LNCAP (cell line): ENCODE data around the gene CIAO2A.

Experiments
- TF ChIP-seq, protein P1 (sequence below): fragments of 450-650 bp; IDR thresholded peaks from 2 replicates; pipeline ENCODE4 v1.5.1; 2017; ENCODE audit warnings: mild to moderate bottlenecking

CIAO2A gene

DNA sequence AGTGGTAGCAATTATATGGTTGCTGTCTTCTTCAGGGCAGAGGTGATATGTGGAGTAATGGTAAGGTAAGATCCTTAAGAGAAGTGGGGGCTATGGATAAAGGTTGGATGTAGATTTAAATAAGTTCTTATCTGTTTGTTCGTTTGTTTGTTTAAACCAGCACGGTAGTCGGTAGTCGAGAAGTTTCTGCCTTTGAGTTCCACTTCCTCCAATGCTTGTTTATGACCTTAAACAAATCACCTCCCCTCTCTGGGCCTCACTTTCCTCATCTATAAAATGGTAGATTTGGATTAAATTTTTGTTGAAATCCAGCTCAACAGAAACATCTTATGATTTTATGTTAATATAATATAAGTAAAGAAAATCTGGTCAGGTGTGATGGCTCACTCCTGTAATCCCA is 59.1 kb downstream of the CIAO2A start:
- TF ChIP-seq, protein P1, sequence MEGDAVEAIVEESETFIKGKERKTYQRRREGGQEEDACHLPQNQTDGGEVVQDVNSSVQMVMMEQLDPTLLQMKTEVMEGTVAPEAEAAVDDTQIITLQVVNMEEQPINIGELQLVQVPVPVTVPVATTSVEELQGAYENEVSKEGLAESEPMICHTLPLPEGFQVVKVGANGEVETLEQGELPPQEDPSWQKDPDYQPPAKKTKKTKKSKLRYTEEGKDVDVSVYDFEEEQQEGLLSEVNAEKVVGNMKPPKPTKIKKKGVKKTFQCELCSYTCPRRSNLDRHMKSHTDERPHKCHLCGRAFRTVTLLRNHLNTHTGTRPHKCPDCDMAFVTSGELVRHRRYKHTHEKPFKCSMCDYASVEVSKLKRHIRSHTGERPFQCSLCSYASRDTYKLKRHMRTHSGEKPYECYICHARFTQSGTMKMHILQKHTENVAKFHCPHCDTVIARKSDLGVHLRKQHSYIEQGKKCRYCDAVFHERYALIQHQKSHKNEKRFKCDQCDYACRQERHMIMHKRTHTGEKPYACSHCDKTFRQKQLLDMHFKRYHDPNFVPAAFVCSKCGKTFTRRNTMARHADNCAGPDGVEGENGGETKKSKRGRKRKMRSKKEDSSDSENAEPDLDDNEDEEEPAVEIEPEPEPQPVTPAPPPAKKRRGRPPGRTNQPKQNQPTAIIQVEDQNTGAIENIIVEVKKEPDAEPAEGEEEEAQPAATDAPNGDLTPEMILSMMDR: no peak

DNA sequence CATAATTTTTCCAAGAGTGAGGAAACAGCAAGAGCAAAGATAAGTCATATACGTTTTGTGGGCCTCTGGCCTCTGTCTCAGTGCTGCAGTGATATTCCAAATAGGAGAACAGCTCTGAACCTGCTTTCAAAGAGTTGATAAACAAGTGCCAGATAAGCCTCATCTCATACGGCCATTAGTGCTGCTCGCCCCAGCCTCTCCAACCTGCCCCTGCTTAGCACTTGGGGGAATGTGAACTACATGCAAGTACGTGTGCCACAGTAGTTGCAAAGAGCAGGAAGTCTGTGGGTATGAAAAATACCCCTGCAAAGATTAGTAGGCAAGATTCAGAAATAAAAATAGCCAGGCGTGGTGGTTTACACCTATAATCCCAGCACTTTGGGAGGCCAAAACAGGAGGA is 61.3 kb downstream of the CIAO2A start:
- TF ChIP-seq, protein P1: no peak

DNA sequence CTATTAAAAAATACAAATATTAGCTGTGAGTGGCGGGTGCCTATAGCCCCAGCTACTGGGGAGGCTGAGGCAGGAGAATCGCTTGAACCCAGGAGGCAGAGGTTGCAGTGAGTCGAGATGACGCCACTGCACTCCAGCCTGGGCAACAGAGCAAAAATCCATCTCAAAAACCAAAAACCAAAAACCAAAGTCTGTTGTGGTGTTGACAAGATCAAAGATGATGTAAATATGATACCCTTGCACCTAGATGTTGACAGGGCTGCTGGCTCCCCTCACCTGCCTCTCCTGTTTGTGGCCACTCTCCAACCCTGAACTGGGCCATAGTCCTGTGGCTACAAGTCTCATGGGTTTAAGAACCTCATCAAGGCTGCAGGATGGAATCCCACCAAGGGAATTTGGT is 63.5 kb downstream of the CIAO2A start:
- TF ChIP-seq, protein P1: no peak

DNA sequence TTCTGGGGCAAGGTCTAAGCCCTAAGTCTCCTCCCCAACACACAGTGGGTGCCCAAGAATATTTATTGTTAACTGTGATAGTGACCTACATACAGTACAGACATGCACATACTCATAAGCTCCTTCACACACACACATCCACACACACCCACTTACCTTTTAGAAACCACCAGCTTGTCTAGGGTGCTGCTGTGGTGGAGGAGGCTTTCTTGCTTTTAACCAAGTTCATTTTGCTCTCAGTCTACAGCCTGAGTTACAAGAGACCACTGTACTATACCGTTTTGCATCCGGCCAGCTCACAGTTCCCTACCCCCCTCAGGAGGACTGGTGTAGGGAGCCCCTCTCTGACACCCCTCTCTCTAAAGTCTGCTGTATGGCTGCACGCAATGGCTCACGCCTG is 64.0 kb downstream of the CIAO2A start:
- TF ChIP-seq, protein P1: no peak

DNA sequence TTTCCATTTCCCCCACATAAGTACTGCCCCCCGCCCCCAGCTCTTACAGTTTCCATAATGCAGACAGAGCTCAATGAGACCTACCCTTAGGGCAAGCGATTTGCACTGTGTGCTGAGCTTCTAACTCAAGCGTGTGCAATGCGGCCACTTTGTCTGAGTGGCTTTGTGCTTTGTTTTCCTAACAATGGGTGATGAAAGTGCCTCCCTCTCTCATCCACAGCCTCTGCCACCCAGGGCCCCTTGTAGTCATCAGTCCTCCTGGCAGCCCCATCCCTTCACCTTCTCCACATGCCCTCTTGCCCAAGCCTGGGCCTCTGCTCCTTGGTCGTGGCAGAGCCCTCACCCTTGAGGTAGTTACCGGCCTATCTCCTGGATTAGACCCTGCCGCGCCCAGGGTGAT is 64.5 kb downstream of the CIAO2A start:
- TF ChIP-seq, protein P1: no peak

DNA sequence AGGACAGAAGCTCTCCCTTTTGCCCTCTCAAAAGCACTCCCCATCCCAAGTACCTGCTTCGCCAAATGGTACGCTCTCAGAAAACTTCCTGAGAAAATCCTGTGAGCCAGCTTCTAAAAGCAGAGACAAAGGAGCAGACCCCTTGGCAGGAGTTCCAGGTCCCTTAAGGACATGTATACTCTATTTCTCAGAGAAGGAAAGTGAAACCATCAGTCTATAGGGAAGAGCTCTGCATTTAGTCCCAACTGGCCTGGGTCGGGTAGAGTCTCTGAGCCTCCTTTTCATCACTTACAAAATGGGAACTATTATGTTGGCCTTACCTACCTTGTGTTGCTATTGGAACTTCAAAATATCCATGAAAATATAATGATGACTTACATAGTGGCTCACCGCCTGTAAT is 67.0 kb downstream of the CIAO2A start:
- TF ChIP-seq, protein P1: no peak

DNA sequence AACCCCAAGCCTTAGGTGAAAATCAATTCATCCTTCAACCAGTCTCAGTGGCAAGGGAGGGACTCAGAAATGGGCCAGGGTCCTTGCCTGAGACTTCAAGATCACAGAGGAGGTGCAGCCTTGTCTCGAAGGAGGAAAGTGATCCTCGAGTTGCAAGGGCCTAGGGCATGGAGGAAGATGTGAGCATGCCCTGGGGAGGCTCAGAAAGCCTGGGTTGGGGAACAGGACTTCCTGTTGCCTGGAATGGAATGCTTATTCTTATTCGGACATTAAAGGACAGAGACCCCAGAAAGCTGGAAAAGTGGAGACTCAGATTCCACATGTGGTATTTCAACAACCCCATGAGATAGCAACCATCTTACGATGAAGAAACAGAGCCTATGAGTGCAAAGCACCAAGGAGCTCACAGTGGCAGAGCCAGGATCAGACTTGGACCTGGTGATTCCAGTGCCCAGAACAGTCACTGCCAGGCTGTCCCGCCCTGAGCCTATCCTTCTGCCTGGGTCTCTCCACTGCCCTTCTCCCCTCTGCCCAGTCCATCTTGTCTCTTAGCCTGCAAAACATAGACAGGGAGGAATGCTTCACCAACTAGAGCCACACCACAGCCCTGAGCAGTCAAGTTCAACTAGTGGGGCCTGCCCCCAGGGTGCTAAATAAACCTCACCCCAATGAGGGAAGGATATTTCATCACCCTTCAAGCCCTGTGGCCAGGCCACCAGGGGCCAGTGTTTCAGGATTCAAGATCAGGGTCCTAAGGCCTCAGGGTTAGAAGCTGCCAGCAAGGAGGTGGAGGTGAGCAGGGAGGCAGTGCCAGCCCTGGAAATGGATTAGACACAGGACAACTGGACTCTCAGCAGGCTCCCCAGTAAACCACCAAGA is 69.2 kb downstream of the CIAO2A start:
- TF ChIP-seq, protein P1: no peak
